H9 (cell line): Measurements from ENCODE around the gene MYL9. TPM values are rescaled to one million over a fixed set of nuclear protein-coding genes. Genes with fewer than 3 reads are reported as not detected.

Experiments
- DNase-seq: peaks from one replicate; pipeline ENCODE4 v3.0.0-alpha.2; 2017
- H2AFZ ChIP-seq: one replicate; pipeline ENCODE4 v1.6.1; 2013; ENCODE audit warnings: mild to moderate bottlenecking, low read length, control low read depth, moderate library complexity
- H2AK5ac ChIP-seq: 2 replicates; pipeline ENCODE4 v1.6.1; 2013; ENCODE audit warnings: low read length, control low read depth, mixed read lengths; ENCODE audit not compliant: insufficient read length
- H2BK120ac ChIP-seq: one replicate; pipeline ENCODE4 v1.6.1; 2013; ENCODE audit warnings: low read depth, mild to moderate bottlenecking, low read length, control low read depth, inconsistent platforms; ENCODE audit not compliant: poor library complexity, severe bottlenecking
- H2BK12ac ChIP-seq: 2 replicates; pipeline ENCODE4 v1.6.1; 2013; ENCODE audit warnings: low read length, control low read depth, mixed read lengths, low read depth; ENCODE audit not compliant: insufficient read length
- H2BK15ac ChIP-seq: 2 replicates; pipeline ENCODE4 v1.6.1; 2013; ENCODE audit warnings: low read depth, low read length, control low read depth
- H2BK20ac ChIP-seq: one replicate; pipeline ENCODE4 v1.6.1; 2013; ENCODE audit warnings: low read depth, mild to moderate bottlenecking, low read length, control low read depth, inconsistent platforms; ENCODE audit not compliant: poor library complexity, severe bottlenecking
- H2BK5ac ChIP-seq: 2 replicates; pipeline ENCODE4 v1.6.1; 2013; ENCODE audit warnings: low read length, control low read depth, mixed read lengths; ENCODE audit not compliant: insufficient read length
- H3K14ac ChIP-seq: 2 replicates; pipeline ENCODE4 v1.6.1; 2013; ENCODE audit warnings: low read length, control low read depth; ENCODE audit not compliant: insufficient read depth
- H3K18ac ChIP-seq: 2 replicates; pipeline ENCODE4 v1.6.1; 2013; ENCODE audit warnings: low read depth, mild to moderate bottlenecking, mixed read lengths, low read length, control low read depth; ENCODE audit not compliant: insufficient read length
- H3K23ac ChIP-seq: 2 replicates; pipeline ENCODE4 v1.6.1; 2013; ENCODE audit warnings: low read length, control low read depth, mixed read lengths, low read depth; ENCODE audit not compliant: insufficient read length
- H3K23me2 ChIP-seq: 2 replicates; pipeline ENCODE4 v1.6.1; 2013; ENCODE audit warnings: low read depth, mild to moderate bottlenecking, mixed read lengths, low read length, control low read depth; ENCODE audit not compliant: insufficient read length, poor library complexity, severe bottlenecking
- H3K27ac ChIP-seq: 2 replicates; pipeline ENCODE4 v1.5.1; 2013; ENCODE audit warnings: low read length, control low read depth, mixed read lengths, low read depth; ENCODE audit not compliant: insufficient read length
- H3K27me3 ChIP-seq: 2 replicates; pipeline ENCODE4 v1.6.1; 2013; ENCODE audit warnings: low read length, control low read depth, inconsistent platforms; ENCODE audit not compliant: insufficient read depth
- H3K4ac ChIP-seq: 2 replicates; pipeline ENCODE4 v1.6.1; 2013; ENCODE audit warnings: low read depth, mild to moderate bottlenecking, control low read depth, inconsistent platforms, low read length, moderate library complexity
- H3K4me1 ChIP-seq: 2 replicates; pipeline ENCODE4 v1.6.1; 2013; ENCODE audit warnings: low read length, control low read depth, inconsistent platforms; ENCODE audit not compliant: insufficient read depth
- H3K4me2 ChIP-seq: 2 replicates; pipeline ENCODE4 v1.6.1; 2013; ENCODE audit warnings: low read length, control low read depth, mixed read lengths; ENCODE audit not compliant: insufficient read length, insufficient read depth
- H3K56ac ChIP-seq: 2 replicates; pipeline ENCODE4 v1.6.1; 2013; ENCODE audit warnings: low read depth, mild to moderate bottlenecking, mixed read lengths, low read length, control low read depth; ENCODE audit not compliant: insufficient read length
- H3K79me1 ChIP-seq: 2 replicates; pipeline ENCODE4 v1.6.1; 2013; ENCODE audit warnings: low read depth, mild to moderate bottlenecking, moderate library complexity, low read length, control low read depth, inconsistent platforms; ENCODE audit not compliant: insufficient read depth, poor library complexity, severe bottlenecking
- H3K79me2 ChIP-seq: 2 replicates; pipeline ENCODE4 v1.6.1; 2013; ENCODE audit warnings: low read length, control low read depth, inconsistent platforms; ENCODE audit not compliant: insufficient read depth
- H3K9ac ChIP-seq: 2 replicates; pipeline ENCODE4 v1.6.1; 2013; ENCODE audit warnings: low read length, control low read depth, mixed read lengths; ENCODE audit not compliant: insufficient read length; ENCODE audit errors: extremely low read depth
- H3K9me3 ChIP-seq: one replicate; pipeline ENCODE4 v1.6.1; 2013; ENCODE audit warnings: low read depth, low read length, inconsistent platforms; ENCODE audit not compliant: control insufficient read depth
- H3T11ph ChIP-seq: one replicate; pipeline ENCODE4 v1.6.1; 2013; ENCODE audit warnings: mild to moderate bottlenecking, low read length, control low read depth, inconsistent platforms
- H4K20me1 ChIP-seq: one replicate; pipeline ENCODE4 v1.6.1; 2013; ENCODE audit not compliant: control insufficient read depth, insufficient read length, insufficient read depth
- H4K5ac ChIP-seq: 2 replicates; pipeline ENCODE4 v1.6.1; 2013; ENCODE audit warnings: low read depth, mild to moderate bottlenecking, mixed read lengths, low read length, control low read depth; ENCODE audit not compliant: insufficient read length
- H4K8ac ChIP-seq: replicated peaks from 2 replicates; pipeline ENCODE4 v1.6.1; 2013; ENCODE audit warnings: low read length, control low read depth, mixed read lengths, low read depth; ENCODE audit not compliant: insufficient read length
- H4K91ac ChIP-seq: 2 replicates; pipeline ENCODE4 v1.6.1; 2013; ENCODE audit warnings: low read depth, mild to moderate bottlenecking, moderate library complexity, mixed read lengths, low read length, control low read depth; ENCODE audit not compliant: insufficient read length
- H3K27ac Mint-ChIP-seq, 3 experiments: 2 replicates in 2 of 3; 3 replicates in 1 of 3; pipeline ENCODE4 v1.8.0; 2020 to 2021; ENCODE audit warnings: mixed read lengths in 3 of 3, mild to moderate bottlenecking in 1 of 3, moderate library complexity in 1 of 3
- H3K27me3 Mint-ChIP-seq: 2 replicates; pipeline ENCODE4 v1.8.0; 2021; ENCODE audit warnings: low read depth, mild to moderate bottlenecking, moderate library complexity, mixed read lengths
- H3K36me3 Mint-ChIP-seq, 3 experiments: 2 replicates in 2 of 3; 3 replicates in 1 of 3; pipeline ENCODE4 v1.8.0; 2020 to 2021; ENCODE audit warnings: low read depth in 3 of 3, mixed read lengths in 3 of 3; ENCODE audit not compliant: insufficient read depth in 1 of 3
- H3K4me1 Mint-ChIP-seq, 2 experiments: 2 replicates each; pipeline ENCODE4 v1.8.0; 2020; ENCODE audit warnings: mixed read lengths in 2 of 2
- H3K4me3 Mint-ChIP-seq, 2 experiments: 2 replicates in 1 of 2; 3 replicates in 1 of 2; pipeline ENCODE4 v1.8.0; 2020 to 2021; ENCODE audit warnings: mild to moderate bottlenecking in 2 of 2, mixed read lengths in 2 of 2, moderate library complexity in 1 of 2
- H3K9me3 Mint-ChIP-seq, 2 experiments: 2 replicates in 1 of 2; 3 replicates in 1 of 2; pipeline ENCODE4 v1.8.0; 2020; ENCODE audit warnings: mild to moderate bottlenecking in 2 of 2, mixed read lengths in 2 of 2, moderate library complexity in 1 of 2
- CTCF ChIP-seq: fragments of 200-600 bp; sonication (generic); conservative IDR thresholded peaks from 3 replicates; pipeline ENCODE4 v1.8.0; 2021; ENCODE audit warnings: antibody characterized with exemption, mild to moderate bottlenecking
- WGBS: extraction: QIAGEN DNeasy Blood & Tissue Kit; methylation state at CpG from one replicate; pipeline ENCODE4 v1.1.7; 2013; ENCODE audit warnings: missing lambda C conversion rate, low lambda C conversion rate, mixed read lengths; ENCODE audit not compliant: insufficient read length; ENCODE audit errors: extremely low coverage; 5-methylcytosine and 5-hydroxymethylcytosine counted together
- total RNA-seq: library from RNA; stranded (reverse); gene quantifications from 2 replicates; pipeline ENCODE4 v1.2.1, GENCODE V29; 2021

Gene MYL9
- total RNA-seq, 1 experiment from 2014 or later: 218 TPM

- H3K4me1 Mint-ChIP-seq: peaks cover 33 to 39% of the 10 kb centered on the region in 2 experiments
- Histone ChIP-seq H3K4me1 (no peaks in the 10 kb centered on the region; the same call in 1 of the 2 replicates), H2BK120ac (no peak overlapping the region), H3K4ac (no peak overlapping the region), H3K23ac (no peak overlapping the region), H3K9ac (no peak overlapping the region), H3K27ac (no peak overlapping the region), H2BK20ac (no peak overlapping the region), H3K79me1 (no peaks in the 10 kb centered on the region), H3K56ac (no peak overlapping the region), H3T11ph (no peak overlapping the region), H2AFZ (no peak overlapping the region), H4K20me1 (peaks cover 3% of the 10 kb centered on the region), H4K91ac (no peak overlapping the region), H4K8ac (no peak overlapping the region), H4K5ac (no peak overlapping the region), H2AK5ac (no peak overlapping the region), H3K23me2 (no peaks in the 10 kb centered on the region), H3K9me3 (no peaks in the 10 kb centered on the region), H3K79me2 (no peaks in the 10 kb centered on the region; the same call in 1 of the 2 replicates), H3K27me3 (no peaks in the 10 kb centered on the region), H2BK15ac (no peak overlapping the region), H3K4me2 (peak overlapping the region; percentile 23), H2BK5ac (no peak overlapping the region), H3K14ac (peak overlapping the region; percentile 49; the same call in 1 of the 2 replicates), H3K18ac (peak overlapping the region; percentile 18), H2BK12ac (no peak overlapping the region)
- H3K27me3 Mint-ChIP-seq: no peaks in the 10 kb centered on the region
- H3K27ac Mint-ChIP-seq: peak overlapping the region in 2 of 3 experiments; percentile 86 to 91; a peak in 3 of 7 replicates
- H3K9me3 Mint-ChIP-seq: no peaks in the 10 kb centered on the region
- WGBS: no CpG with 5 or more reads among the region's 41 CpGs
- peaks cover 6 to 11% (median 7%) of the 10 kb centered on the region in 3 experiments; a peak in 6 of 7 replicates for H3K36me3 Mint-ChIP-seq
- DNase-seq: peak; percentile 49
- TF ChIP-seq CTCF: no peak
- H3K4me3 Mint-ChIP-seq: peak overlapping the region; percentile 64 to 74
These were observed 638 bp upstream of the MYL9 start for GRCh38 chr20:36540551-36541211.
